K562 (cell line): Measurements from ENCODE around the gene PIKFYVE. TPM values are rescaled to one million over a fixed set of nuclear protein-coding genes. Genes with fewer than 3 reads are reported as not detected.

Experiments used
- ATAC-seq: fragments of 200-7000 bp; cut with Tn5 transposase; 3 replicates; pipeline ENCODE4 v1.9.1; 2020; ENCODE audit warnings: moderate library complexity
- BruUV-seq: library from RNA; stranded (reverse); fragments of 400-500 nt; replicated peaks from 2 replicates; lab custom pipeline; 2021; lab: Mats Ljungman, UMichigan
- CTCF ChIA-PET: fragments of 300-600 bp; formaldehyde crosslinking; extraction: SDS; loops from one replicate; lab custom pipeline; 2021; ENCODE audit warnings: low intra/inter-chr PET ratio; lab: Yijun Ruan, JAX
- POLR2A ChIA-PET: fragments of 300-600, 350-650 bp; sonication (Branson Sonifier 250); formaldehyde crosslinking; extraction: SDS; loops from one replicate; lab custom pipeline; 2021; ENCODE audit warnings: antibody characterized with exemption, inconsistent platforms; lab: Yijun Ruan, JAX
- DNase-seq, 4 experiments: peaks; one replicate each; pipeline versions ENCODE4 v3.0.0 to v3.0.0-alpha.2; 2011 to 2018; ENCODE audit warnings: low spot score in 3 of 4, mixed read lengths in 3 of 4; ENCODE audit errors: extremely low read depth in 1 of 4
- FAIRE-seq: peaks from 2 replicates; lab custom pipeline; 2011; peaks lifted over from hg19 to GRCh38; lab: Jason Lieb, UNC
- H2AFZ ChIP-seq: 2 replicates; pipeline ENCODE4 v1.6.0; 2011; ENCODE audit warnings: low read depth, low read length, control low read depth, inconsistent platforms
- H3K27ac ChIP-seq: fragments of 200-600 bp; 3 replicates; pipeline ENCODE4 v1.8.0; 2011; ENCODE audit warnings: low read depth, mild to moderate bottlenecking, control low read depth, inconsistent platforms, low read length, moderate library complexity, mixed read lengths; ENCODE audit errors: extremely low read depth
- H3K27me3 ChIP-seq, 2 experiments: fragments of 300-600 bp in 1 of 2; 2 replicates in 1 of 2; 3 replicates in 1 of 2; pipeline versions ENCODE4 v1.6.0 to v1.8.0; 2011; ENCODE audit warnings: inconsistent platforms in 2 of 2, low read length in 2 of 2, mild to moderate bottlenecking in 1 of 2, mixed read lengths in 1 of 2, moderate library complexity in 1 of 2; ENCODE audit not compliant: control insufficient read depth in 2 of 2, insufficient read depth in 2 of 2
- H3K36me3 ChIP-seq: fragments of 300-600 bp; 3 replicates; pipeline ENCODE4 v1.8.0; 2011; ENCODE audit warnings: mild to moderate bottlenecking, low read length, inconsistent platforms; ENCODE audit not compliant: control insufficient read depth, insufficient read depth
- H3K4me1 ChIP-seq, 2 experiments: fragments of 200-600 bp in 1 of 2; replicated peaks in 1 of 2; 2 replicates in 1 of 2; 3 replicates in 1 of 2; pipeline versions ENCODE4 v1.5.1 to v1.8.0; 2011; ENCODE audit warnings: inconsistent platforms in 2 of 2, low read length in 2 of 2, mild to moderate bottlenecking in 1 of 2, mixed read lengths in 1 of 2, moderate library complexity in 1 of 2; ENCODE audit not compliant: control insufficient read depth in 2 of 2, insufficient read depth in 2 of 2
- H3K4me2 ChIP-seq: 2 replicates; pipeline ENCODE4 v1.6.1; 2011; ENCODE audit warnings: low read length, control low read depth, inconsistent platforms, mixed read lengths; ENCODE audit not compliant: insufficient read depth
- H3K4me3 ChIP-seq: fragments of 200-600 bp; sonication (generic), shearing (Covaris generic); 2 replicates; pipeline ENCODE4 v1.5.1; 2016; ENCODE audit warnings: control low read depth, inconsistent platforms
- H3K79me2 ChIP-seq: fragments of 200-600 bp; 3 replicates; pipeline ENCODE4 v1.8.0; 2011; ENCODE audit warnings: low read length, inconsistent platforms; ENCODE audit not compliant: control insufficient read depth, insufficient read depth
- H3K9ac ChIP-seq, 2 experiments: 2 replicates each; pipeline versions ENCODE4 v1.6.0 to v1.6.1; 2011; ENCODE audit warnings: low read depth in 2 of 2, low read length in 2 of 2, control low read depth in 1 of 2, inconsistent platforms in 1 of 2, mild to moderate bottlenecking in 1 of 2, mixed read lengths in 1 of 2; ENCODE audit not compliant: insufficient read depth in 1 of 2
- H3K9me1 ChIP-seq: one replicate; pipeline ENCODE4 v1.6.0; 2011; ENCODE audit warnings: inconsistent platforms, mild to moderate bottlenecking, low read length, moderate library complexity; ENCODE audit not compliant: control insufficient read depth, insufficient read depth
- H3K9me3 ChIP-seq: replicated peaks from 2 replicates; pipeline ENCODE4 v1.5.1; 2011; ENCODE audit warnings: low read depth, low read length, inconsistent platforms; ENCODE audit not compliant: control insufficient read depth, insufficient read depth
- H4K20me1 ChIP-seq: replicated peaks from 2 replicates; pipeline ENCODE4 v1.6.1; 2011; ENCODE audit warnings: low read length, inconsistent platforms, mixed read lengths; ENCODE audit not compliant: control insufficient read depth, insufficient read depth
- CHD4 ChIP-seq: fragments of 200-600 bp; sonication (generic); IDR thresholded peaks from 3 replicates; pipeline ENCODE4 v1.6.1; 2012; ENCODE audit warnings: low read depth, mild to moderate bottlenecking, mixed read lengths, low read length, inconsistent platforms; ENCODE audit not compliant: insufficient read depth, insufficient replicate concordance, poor library complexity, severe bottlenecking
- CREBBP ChIP-seq: IDR thresholded peaks from one replicate; pipeline ENCODE4 v1.6.1; 2012; ENCODE audit warnings: low read depth, mild to moderate bottlenecking, control low read depth, inconsistent platforms, low read length
- DACH1 ChIP-seq: fragments of 450-650 bp; IDR thresholded peaks from 2 replicates; pipeline ENCODE4 v1.6.1; 2018; ENCODE audit not compliant: partially characterized antibody
- DNMT1 ChIP-seq: fragments of 450-650 bp; IDR thresholded peaks from 2 replicates; pipeline ENCODE4 v1.6.1; 2016; ENCODE audit warnings: antibody characterized with exemption, mild to moderate bottlenecking
- E2F6 ChIP-seq, 2 experiments: IDR thresholded peaks; 2 replicates each; pipeline ENCODE4 v1.6.1; 2011; ENCODE audit warnings: borderline replicate concordance in 1 of 2, control low read depth in 1 of 2, low read depth in 1 of 2, low read length in 1 of 2, mild to moderate bottlenecking in 1 of 2, mixed read lengths in 1 of 2, moderate library complexity in 1 of 2; ENCODE audit not compliant: insufficient read depth in 1 of 2, insufficient read length in 1 of 2, poor library complexity in 1 of 2, severe bottlenecking in 1 of 2; ENCODE audit errors: extremely low read depth in 1 of 2
- ELF1 ChIP-seq: fragments of 200-800 bp; sonication (Bioruptor generic); IDR thresholded peaks from 2 replicates; pipeline ENCODE4 v1.6.1; 2016; ENCODE audit warnings: missing genetic modification characterization, missing compliant biosample characterization
- MAFF ChIP-seq: IDR thresholded peaks from 2 replicates; pipeline ENCODE4 v1.6.1; 2012; ENCODE audit warnings: low read length, improper control_type of control experiment
- PHB2 ChIP-seq: fragments of 450-650 bp; IDR thresholded peaks from 2 replicates; pipeline ENCODE4 v1.6.1; 2017; ENCODE audit warnings: low read depth
- SRSF9 ChIP-seq: fragments of 200-400 bp; formaldehyde crosslinking; IDR thresholded peaks from 2 replicates; pipeline ENCODE4 v1.6.1; 2017; ENCODE audit warnings: low read depth, low read length, borderline replicate concordance
- STAT5B ChIP-seq: fragments of 250-450 bp; sonication (Bioruptor Pico); IDR thresholded peaks from 2 replicates; pipeline ENCODE4 v1.8.0; 2021; ENCODE audit warnings: mild to moderate bottlenecking, inconsistent platforms
- ZFX ChIP-seq: sonication (generic); formaldehyde crosslinking; IDR thresholded peaks from 2 replicates; pipeline ENCODE4 v1.8.0; 2022; ENCODE audit warnings: mild to moderate bottlenecking, missing genetic modification reagents, moderate library complexity
- ZNF79 ChIP-seq: fragments of 250-450 bp; sonication (Bioruptor Pico); IDR thresholded peaks from 2 replicates; pipeline ENCODE4 v1.4.0; 2020; ENCODE audit warnings: low read depth, mild to moderate bottlenecking, moderate library complexity
- WGBS: fragments of 100-300 bp; shearing (Covaris generic); methylation state at CpG from one replicate; pipeline ENCODE4 v1.1.6; 2016; ENCODE audit warnings: low coverage, mixed read lengths; ENCODE audit not compliant: insufficient coverage; ENCODE audit errors: missing lambda C conversion rate; 5-methylcytosine and 5-hydroxymethylcytosine counted together
- in situ Hi-C: fragments of 300-500 bp; cut with MboI; formaldehyde crosslinking; loops from 4 replicates; pipeline ENCODE4 v1.15.0; 2018; ENCODE audit warnings: inconsistent platforms, mixed read lengths
- intact Hi-C: fragments of 100-400 bp; cut with micrococcal nuclease; formaldehyde crosslinking; loops from 2 replicates; pipeline ENCODE4 v1.14.2; 2022
- polyA plus RNA-seq, 8 experiments: library from polyadenylated mRNA; depleted of rRNA in 4 of 8; stranded (reverse) in 5 of 8; unstranded in 3 of 8; fragments of >200 nt; fragmentation: Nextera tagmentation in 2 of 8; fragmentation: Illumina TruSeq in 1 of 8; extraction: Ambion mirVana in 2 of 8; extraction: Trizol in 1 of 8; gene quantifications; 2 replicates each; pipeline versions ENCODE4 v1.2.1 to v1.2.3, GENCODE V29; 2011 to 2014; ENCODE audit warnings: inconsistent platforms in 1 of 8, missing spikeins in 1 of 8
- total RNA-seq, 7 experiments: library from RNA; depleted of rRNA in 6 of 7; stranded (reverse); fragments of >200 nt in 6 of 7; fragmentation: Illumina TruSeq in 2 of 7; extraction: Trizol in 2 of 7; gene quantifications; 2 replicates each; pipeline versions ENCODE4 v1.2.1 to v1.2.3, GENCODE V29; 2011 to 2021; ENCODE audit warnings: low replicate concordance in 1 of 7

The PIKFYVE gene
- total and polyA plus RNA-seq, 9 of the 15 experiments (the other 6 are each of a cell fraction or from before 2014, with no cell fraction given): 3.6 to 25.6 (median 16.7) TPM

- H3K4me2 ChIP-seq: no peak within 1 kb of the TSS; the same call in 1 of the 2 replicates
- H4K20me1 ChIP-seq: no peaks in the 10 kb centered on the region
- H3K27me3 ChIP-seq: peaks cover 2 to 12% of the 10 kb centered on the region in 2 experiments; a peak in 3 of 5 replicates
- H3K27ac ChIP-seq: no peak within 1 kb of the TSS
- peak within 1 kb of the TSS in 1 of 2 experiments; percentile 71; a peak in 2 of 4 replicates for H3K9ac ChIP-seq
- ATAC-seq (peak; percentile 89), FAIRE-seq (no peak), DNase-seq (peak; percentile 14 to 29 (median 24))
- no TSS peak for BruUV-seq
- intact Hi-C loops: loop anchor here (10.0 kb wide), 1 partner anchor 1018 kb away; the partner anchor contains the start of gene MAP2
- 0 out of 2 replicates have a peak within 1 kb of the TSS, but pooled peaks have one; percentile 10 for H3K4me3 ChIP-seq
- no peaks in the 10 kb centered on the region for H3K79me2 ChIP-seq
- H3K9me1 ChIP-seq: no peaks in the 10 kb centered on the region
- WGBS: 5% methylated on average over 51 of the region's 82 CpGs
- no peaks in the 10 kb centered on the region for H3K36me3 ChIP-seq
- H2AFZ ChIP-seq: peak within 1 kb of the TSS; percentile 55; the same call in 1 of the 2 replicates
- H3K9me3 ChIP-seq: no peaks in the 10 kb centered on the region
- in situ Hi-C loops: loop anchor here (10.0 to 25.0 kb wide), 2 partner anchors 806 to 1558 kb away; no protein-coding TSS in a partner anchor
- peaks cover 0 to 9% of the 10 kb centered on the region in 2 experiments; a peak in 2 of 5 replicates for H3K4me1 ChIP-seq
- ChIA-PET CTCF (no interaction called here), POLR2A (interaction anchor here (0.7 to 0.8 kb wide), 2 partner anchors 437 to 521 kb away, joined by 3 read pairs; no protein-coding TSS in a partner anchor)
- TF ChIP-seq ZFX (CRISPR knock-in tag): peak; percentile 25; the same call in 1 of the 2 replicates
- TF ChIP-seq CHD4: no peak
- TF ChIP-seq STAT5B (CRISPR knock-in tag): no peak
- no peak for TF ChIP-seq DNMT1
- TF ChIP-seq DACH1: no peak
- no peak for TF ChIP-seq SRSF9
- no peak for TF ChIP-seq ZNF79
- peak; percentile 13 to 88 for TF ChIP-seq E2F6 (IDR thresholded peaks at IDR 0.05; ENCODE audit: borderline replicate concordance in 1 of 2, extremely low read depth in 1 of 2, insufficient read depth in 1 of 2, insufficient read length in 1 of 2, low read depth in 1 of 2, low read length in 1 of 2, poor library complexity in 1 of 2, severe bottlenecking in 1 of 2)
- no peak for TF ChIP-seq PHB2
- TF ChIP-seq CREBBP: no peak
- no peak for TF ChIP-seq MAFF
- no peak for TF ChIP-seq ELF1
Observed at GRCh38 chr2:208406474-208407451, 140.7 kb downstream of the PIKFYVE start, which contains the start of gene PTH2R. TSS of gene PTH2R (plus strand) at chr2:208406792. CDS start at chr2:208407044, 252 bp downstream.
